Measurements from ENCODE around the gene C10orf62.
"Not testable (repeated sequence)": the region's sequence is repeated elsewhere in the genome, so short reads cannot be mapped to it uniquely, and the experiment has no call there.

Gene C10orf62, protein sequence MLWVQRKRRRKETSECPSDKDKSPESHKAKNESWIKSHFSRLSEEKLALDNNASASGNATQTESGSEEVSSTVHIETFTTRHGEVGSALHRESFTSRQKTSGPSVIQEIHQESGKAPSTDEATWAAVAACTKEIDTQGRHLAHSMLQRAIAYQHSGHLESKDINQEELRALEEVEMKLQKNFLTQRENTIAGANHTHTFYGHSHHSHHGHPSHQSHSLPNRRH

DNA sequence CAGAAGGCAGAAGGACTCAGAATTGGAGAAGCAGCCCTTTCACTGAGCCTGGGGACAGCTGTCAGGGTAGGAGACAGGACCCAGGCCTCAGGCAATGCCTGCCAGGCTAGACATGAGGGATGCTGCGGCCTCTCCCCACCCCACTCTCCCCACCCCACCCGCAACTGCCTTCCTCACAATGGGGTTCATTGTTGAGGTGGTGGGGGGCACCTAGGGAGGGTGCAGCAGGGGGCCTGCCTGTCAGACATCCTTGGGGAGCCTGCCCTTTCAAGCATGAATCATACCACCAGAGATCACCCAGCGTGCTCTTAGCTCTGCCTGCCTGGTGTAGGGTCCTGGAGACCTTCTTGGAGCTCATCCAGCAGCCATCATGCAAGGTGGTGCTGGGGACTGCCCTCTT is at the start of gene C10orf62:
Gene C10orf62 (plus strand): TSS at position 243 of the 400 bp plus-strand sequence. CDS start 177 bp downstream, outside the sequence.
- no peak for DNase-seq (ENCODE audit: low read depth in 2 of 2)

DNA sequence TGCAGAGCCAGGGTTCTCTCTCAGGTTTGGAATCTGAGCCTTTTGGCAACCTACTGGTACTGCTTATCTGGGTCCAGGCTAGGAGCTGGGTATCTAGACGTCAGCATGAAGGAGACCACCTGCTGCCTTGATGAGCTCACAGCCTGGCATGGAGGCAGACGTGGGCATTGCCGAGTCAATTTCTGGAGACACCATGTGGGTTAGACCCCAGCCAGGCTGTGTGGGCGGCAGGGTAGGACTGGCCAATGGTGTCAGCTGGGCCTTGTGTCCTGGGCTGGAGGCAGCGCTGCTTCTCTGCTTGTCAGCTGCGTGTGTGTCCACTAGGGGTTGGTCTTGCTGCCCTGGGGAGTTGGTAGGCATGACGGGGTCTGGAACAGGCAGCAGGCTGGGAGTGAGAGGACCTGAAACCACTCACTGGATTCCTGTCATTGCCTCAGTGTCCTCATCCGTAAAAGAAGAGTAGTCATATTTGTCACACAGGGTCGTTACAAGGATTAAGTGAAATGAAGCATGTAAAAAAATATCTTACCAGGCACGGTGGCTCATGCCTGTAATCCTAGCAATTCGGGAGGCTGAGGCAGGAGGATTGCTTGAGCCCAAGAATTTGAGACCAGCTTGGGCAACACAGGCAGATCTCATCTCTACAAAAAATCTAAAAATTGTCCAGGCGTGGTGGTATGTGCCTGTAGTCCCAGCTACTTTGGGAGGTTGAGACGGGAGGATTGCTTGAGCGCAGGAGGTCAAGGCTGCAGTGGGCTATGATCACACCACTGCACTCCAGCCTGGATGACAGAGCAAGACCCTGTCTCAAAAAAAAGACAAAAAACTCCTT is 48.6 kb upstream of the C10orf62 start:
- no peak for DNase-seq (ENCODE audit: low read depth in 2 of 2)

DNA sequence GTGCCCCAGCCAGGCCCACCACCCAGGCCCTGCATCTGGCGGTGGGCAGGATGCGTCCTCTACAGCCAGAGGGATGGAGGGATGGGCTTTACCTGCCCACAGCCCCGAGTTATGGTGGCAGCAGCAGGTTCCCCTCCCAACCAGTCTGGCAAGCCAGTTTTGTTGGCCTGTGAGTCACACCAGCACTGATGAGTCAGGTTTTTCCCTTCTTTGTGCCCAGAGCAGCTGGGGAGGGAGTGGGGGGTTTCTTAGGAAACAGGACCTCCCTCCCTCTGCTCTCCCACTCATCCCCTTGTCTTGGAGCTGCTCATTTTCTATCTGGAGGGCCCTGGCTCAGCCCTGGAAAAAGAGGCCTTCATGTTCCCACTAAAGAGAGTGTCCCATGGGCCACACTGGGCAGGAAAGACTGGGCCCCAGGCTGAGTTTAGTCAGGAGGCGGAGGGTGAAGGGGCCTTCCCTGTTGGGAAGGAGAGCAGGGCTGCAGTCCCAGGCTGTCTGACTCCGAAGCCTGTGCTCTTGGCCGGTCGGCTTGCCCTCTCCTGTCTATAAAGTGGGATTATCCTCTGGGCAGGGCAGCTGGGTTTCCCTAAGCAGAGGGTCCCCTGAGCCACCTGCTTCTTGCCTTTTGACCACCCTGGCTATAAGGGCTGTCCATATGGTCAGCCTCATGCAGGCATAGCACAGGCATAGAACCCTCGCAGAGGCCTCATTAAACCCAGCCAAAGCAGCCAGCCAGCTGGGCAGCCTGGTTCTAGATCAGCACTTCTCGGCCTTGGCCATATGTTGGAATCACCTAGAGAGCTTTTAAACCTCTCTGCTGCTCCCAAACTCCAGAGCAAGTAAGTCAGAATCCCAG is 47.1 kb upstream of the C10orf62 start:
- peak in 1 of 2 donors; percentile 25 for DNase-seq (ENCODE audit: low read depth in 2 of 2)

DNA sequence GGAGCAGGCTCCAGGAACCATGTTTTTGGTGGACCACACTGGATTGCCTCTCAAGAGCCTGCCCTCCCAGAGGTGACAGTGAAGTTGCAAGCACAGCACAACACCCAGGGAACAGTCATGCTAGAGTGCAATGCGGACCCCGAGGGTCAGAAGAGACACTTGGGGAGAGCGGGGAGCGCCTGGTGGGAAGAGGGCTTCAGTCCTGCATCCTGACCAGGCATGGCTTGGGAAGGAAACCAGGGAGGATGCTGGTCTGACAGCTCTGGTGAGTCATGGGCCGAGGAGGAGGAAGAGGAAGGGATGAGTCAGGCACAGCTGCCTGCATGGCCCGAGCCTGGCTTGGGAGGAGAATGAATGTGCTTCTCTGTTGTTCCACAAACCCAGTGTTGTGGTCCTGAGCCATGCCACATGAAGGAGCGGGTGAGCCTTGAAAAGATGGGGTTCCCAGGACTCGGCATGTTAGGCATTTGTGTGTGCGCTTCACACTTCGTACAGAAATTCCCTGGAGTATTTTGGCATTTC is 46.4 kb upstream of the C10orf62 start:
- DNase-seq (ENCODE audit: low read depth in 2 of 2), result peak; percentile 10 to 22

DNA sequence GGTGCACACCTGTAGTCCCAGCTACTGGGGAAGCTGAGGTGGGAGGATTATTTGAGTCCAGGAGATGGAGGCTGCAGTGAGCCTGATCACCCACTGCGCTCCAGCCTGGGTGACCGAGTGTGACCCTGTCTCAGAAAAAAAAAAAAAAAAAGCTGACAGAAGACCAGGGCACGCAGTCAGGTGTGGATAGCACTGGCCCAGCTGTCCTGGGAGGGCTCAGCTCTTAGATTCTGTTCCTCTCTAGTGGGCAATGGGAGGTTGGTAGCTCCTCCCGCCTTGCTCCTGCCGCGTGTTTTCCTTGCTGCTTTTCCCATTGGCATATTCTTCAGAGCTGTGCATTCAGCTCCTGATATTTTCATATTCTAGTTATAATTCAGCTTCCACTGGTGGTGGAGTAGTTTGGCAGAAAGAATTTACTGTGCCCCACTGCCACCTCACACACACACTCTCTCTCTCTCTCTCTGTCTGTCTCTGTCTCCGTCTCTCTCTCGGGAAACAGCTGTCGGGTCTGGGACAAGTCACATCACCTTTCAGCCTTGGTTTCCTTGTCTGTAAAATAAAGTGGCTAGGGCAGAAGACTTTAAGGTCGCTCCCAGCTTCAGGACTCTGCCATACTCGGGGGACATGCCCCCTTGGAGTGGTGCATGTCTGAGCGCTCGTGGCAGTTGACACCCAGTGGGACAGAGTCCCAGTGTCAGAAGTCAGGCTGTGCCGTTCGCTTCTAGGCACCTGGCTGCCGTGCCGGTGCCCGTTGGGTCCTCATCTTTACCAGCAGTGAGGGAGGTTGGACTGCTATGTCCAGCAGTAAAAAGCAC is 42.9 kb upstream of the C10orf62 start:
- DNase-seq (ENCODE audit: low read depth in 2 of 2), result no peak

DNA sequence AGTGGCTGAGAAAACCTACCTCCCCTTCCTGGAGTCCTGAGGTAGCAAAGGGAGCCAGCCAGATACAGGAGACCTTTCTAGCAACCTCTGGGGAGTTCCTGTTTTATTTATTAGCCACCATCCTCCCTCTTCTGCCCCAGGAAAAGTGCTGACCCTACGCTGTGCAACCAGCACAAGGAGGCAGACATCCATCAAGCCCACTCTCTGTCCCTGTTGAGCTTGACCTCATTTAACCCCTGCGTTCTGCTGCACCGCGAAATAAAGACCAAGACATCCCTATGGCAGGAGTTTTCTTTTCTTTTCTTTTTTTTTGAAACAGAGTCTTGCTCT is 42.3 kb upstream of the C10orf62 start:
- no peak for DNase-seq (ENCODE audit: low read depth in 2 of 2)

DNA sequence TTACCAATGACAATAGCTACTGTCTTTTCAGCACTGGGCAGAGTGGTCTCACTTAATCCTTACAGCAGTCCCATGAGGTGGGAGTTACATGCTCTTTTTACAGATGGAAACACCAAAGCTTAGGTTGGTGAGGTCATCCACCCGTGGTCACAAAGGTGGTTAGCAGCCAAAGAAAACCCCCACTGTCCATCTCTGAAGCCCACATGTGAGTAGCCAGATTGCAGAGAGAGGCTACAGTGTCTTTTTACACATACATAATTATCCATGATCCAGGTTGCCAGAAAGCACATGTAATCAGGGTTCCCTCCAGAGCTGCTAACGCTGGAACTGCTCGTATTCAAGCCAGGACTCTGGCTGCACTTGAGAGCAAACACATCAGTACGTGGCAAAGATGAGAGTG is 41.6 kb upstream of the C10orf62 start:
- no peak for DNase-seq (ENCODE audit: low read depth in 2 of 2)

DNA sequence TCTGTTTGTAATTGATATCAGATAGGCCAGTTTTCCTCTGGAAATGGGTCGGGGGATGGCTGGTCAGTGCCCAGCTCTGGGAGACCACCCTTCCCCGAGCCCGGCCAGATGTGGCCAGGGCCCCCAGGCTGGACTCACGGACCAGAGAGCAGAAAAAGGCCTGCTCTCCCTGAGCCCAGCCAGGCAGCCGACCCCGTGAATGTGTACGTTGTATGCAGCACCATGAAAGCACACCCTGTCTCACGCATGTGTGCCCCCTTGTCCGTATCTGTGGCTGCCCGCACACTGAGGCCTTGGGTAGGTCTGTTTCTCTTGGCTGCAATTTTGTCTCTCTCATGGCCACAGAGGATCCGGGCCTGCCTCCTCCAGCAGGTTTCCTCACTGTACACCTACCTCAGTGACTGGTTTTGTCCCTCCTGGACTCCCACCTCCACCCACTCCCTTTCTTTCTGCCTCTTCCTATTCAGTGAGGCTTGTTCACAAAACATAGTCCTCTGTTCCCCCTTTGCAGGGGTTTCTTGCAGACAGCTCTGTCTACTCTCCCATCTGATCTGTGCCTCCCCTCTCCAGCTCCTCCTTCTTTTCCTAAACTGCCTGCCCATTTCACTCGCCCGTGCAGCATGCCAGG is 40.6 kb upstream of the C10orf62 start:
- no peak for DNase-seq (ENCODE audit: low read depth in 2 of 2)

DNA sequence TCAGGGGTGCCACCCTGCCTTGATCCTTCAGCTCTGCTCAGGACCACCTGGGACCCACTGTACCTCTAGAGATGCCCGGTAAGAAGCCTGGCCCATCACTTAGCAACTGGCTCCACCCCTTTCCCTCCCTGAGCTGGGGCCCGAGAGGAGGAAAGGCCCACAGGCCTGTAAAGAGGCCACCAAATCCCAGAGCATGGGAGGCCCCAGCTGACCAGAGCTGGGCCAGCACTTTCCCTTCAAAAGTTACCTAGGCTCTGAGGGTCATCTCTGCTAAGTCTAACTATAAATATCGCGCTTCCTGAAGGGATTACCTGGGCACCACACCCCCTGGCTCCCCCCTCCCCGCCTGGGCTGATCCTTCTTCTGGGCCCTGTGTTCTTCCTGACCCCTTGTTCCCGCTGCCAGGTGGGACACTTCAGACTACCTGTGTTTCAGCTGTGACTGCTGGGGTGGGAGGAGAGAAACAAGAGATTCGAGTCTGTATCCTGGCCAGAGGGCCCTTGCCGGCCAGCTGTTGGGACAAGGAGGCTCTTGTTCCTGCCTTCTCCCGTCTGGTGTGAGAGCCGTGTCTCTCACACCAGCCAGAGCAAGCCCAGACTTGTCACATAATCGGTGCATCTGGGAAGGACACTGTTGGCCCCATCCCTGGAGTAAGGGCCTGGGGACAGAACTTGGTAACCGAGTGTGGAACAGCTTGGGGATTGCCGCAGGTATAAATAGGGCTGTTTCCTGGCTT is 39.8 kb upstream of the C10orf62 start:
- no peak for DNase-seq (ENCODE audit: low read depth in 2 of 2)

DNA sequence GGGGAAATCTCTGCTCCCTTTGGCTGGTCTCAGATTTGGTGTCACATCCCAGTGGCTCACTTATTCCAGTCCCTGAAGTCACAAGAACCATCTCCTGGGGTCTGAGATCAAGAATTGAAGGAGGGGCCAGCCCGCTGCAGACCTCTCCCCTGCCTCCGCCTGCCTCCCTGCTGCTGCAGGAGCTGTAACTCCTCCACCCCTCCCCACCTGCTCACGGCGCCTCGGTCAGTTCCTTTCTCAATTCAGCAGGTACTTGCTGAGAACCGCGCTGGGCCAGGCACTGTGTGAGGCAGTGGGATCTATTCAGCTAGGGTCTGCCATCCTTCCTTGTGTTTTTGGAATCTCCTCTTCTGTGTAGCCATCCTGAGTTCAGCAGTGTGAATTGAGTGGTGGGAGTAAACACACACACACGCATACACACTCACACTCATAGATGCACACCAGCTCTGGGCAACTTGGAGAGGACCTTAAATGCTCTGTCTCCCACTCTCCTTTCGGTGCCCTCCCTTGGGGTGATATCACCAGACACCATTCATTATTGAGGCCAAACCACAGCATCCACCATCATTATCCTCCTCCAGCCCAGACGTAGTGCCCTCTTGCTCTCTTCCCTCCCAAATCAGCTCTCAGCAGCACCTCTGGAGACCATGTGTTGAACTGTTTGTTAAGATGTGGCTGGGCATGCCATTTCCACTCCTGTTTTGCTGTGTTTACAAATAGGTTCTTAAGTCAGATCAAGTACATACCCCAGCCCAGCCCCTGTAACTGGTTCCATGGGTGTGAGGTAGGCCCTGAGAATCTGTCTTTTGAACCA is 39.0 kb upstream of the C10orf62 start:
- no peak for DNase-seq (ENCODE audit: low read depth in 2 of 2)

DNA sequence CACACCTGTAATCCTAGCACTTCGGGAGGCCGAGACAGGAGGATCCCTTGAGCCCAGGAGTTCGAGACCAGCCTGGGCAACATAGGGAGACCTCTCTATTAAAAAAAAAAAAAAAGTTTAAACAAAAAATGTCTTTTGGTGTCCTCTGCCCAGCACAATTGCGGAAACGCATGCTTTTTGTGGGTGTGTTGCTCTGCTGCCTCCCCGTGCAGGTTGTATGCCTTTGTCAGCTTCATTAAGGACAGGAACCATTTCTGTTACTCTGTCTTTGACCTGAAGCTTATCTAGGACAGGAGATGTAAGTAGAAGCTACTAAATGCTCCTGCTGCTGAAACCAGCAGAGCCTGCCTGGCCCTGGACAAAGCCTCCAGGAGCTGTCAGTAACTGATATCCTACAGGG is 38.2 kb upstream of the C10orf62 start:
- no peak for DNase-seq (ENCODE audit: low read depth in 2 of 2)

DNA sequence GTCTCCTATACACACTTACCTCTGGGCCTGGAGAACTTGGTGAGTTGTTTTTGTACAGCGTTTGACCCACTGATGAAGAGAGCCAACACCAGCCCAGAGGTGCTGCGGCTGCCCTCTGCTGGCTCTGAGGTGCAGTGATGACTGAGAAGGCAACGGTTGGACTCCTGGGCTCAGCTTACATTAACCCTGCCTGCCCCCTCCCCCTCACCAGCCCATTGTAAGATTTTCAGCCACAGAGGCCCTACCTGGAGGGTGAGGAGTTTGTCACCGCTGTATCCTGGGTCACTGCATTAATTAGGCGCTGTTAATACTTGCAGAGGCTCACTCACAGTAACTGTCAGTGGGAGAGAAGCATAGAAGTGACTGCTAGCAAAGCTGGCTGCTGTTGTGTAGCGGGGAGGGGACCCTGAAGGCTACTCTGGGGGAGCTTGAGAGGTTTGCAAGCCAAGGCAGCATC is 35.9 kb upstream of the C10orf62 start:
- peak; percentile 19 to 34 for DNase-seq (ENCODE audit: low read depth in 2 of 2)

DNA sequence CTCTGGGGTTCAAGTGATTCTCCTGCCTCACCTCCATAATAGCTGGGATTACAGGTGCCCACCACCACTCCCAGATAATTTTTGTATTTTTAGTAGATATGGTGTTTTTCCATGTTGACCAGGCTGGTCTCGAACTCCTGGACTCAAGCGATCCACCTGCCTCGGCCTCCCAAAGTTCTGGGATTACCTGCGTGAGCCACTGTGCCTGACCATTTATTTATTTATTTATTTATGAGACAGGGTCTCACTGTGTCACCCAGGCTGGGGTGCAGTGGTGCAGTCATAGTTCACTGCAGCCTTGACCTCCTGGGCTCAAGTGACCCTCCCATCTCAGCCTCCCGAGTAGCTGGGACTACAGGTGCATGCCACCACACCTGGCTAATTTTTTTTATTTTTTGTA is 35.2 kb upstream of the C10orf62 start:
- DNase-seq (ENCODE audit: low read depth in 2 of 2), result not testable (repeated sequence)

DNA sequence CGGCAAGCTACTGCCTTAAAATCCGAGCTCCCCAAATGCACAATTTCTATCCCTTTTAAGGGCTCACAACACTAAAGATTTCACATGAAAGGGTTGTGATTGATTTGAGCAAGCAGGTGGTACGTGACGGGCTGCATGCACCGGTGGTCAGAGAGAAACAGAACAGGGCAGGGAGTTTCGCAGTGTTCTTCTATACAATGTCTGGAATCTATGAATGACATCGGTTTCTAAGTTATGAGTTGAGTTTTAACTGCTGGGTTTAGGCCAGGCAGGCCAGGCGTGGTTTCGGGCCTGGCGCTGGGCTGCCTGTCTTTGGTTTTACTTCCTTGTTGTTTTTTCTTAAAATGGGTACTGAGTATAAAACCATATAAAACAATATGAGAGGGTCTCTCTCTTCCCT is 34.0 kb upstream of the C10orf62 start:
- DNase-seq (ENCODE audit: low read depth in 2 of 2), result not testable (repeated sequence)

DNA sequence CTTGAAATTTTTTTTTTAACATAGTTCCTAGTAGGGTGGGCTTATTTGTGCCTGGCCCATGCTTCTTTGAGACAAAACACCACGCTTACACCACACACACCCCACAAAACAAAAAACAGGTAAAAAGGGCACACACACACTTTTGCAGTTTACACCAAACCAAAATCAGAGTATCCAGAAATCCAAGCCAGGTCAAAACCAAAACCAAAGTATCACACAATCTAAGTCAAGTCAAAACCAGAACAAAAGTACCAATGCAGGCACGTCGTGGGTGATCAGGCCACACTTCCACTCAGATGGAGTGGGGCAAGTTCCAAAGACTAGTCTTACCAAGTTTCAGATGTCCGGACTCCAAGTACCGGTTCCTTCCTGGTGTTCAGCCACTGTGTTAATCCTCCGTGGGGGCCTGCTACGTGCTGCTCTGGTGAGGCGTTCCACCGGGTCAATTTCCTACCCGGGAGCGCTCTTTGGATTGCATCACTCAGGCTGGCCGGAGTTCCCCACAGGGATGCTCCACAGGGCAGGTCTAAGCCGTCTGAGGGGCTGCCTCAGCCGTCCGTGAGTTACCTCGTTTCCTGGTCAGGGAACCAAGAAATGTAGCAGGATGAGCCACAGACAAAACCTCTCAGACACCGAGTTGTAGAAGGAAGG is 28.7 kb upstream of the C10orf62 start:
- not testable (repeated sequence) for DNase-seq (ENCODE audit: low read depth in 2 of 2)

DNA sequence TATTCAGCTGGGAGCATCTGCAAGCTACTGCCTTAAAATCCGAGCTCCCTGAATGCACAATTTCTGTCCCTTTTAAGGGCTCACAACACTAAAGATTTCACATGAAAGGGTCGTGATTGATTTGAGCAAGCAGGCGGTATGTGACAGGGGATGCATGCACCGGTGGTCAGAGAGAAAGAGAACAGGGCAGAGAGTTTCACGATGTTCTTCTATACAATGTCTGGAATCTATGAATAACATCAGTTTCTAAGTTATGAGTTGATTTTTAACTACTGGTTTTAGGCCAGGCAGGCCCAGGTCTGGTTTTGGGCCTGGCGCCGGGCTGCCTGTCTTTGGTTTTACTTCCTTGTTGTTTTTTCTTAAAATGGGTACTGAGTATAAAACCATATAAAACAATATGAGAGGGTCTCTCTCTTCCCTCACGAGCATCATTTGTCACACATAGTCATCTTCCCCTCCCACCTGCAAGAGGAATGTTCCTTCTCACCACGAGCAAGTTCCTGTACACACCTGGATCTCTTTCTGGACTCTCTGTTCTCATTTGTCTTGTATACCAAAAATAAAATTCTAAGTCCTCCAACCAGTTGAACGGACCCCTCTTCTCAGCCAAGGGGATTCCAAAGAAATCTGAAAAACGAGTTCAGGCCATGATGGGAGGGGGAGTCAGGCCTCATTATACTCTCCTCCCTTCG is 28.0 kb upstream of the C10orf62 start:
- DNase-seq (ENCODE audit: low read depth in 2 of 2), result not testable (repeated sequence)

DNA sequence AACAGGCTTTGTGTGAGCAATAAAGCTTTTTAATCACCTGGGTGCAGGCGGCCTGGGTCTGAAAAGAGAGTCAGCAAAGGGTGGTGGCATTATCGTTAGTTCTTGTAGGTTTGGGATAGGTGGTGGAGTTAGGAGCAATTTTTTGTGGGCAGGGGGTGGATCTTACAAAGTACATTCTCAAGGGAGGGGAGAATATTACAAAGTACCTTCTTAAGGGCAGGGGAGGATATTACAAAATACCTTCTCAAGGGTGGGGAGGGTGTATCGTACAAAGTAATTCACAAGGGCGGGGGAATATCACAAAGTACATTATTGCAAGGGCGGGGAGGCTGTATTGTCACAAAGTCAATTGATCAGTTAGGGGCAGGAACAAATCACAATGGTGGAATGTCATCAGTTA is 27.2 kb upstream of the C10orf62 start:
- DNase-seq (ENCODE audit: low read depth in 2 of 2), result not testable (repeated sequence)

DNA sequence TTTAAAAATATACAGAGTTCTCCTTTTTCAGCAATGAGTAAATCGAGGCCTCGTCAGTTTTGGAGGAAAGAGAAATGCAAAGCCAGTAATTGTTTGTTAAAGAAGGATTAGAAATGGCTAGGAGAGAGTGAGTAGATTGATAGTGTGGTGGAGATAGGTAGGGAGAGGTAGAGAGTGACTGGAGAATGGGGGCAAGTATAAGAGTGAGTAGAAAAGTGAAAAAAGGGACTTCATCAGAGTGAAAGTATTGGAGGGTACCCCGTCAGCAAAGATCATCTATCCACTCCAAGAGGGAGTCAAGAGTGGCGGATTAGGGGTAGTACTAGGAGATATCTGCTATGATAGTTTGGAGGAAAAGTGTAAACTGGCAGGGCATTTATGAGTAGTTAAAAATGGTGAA is 26.2 kb upstream of the C10orf62 start:
- DNase-seq (ENCODE audit: low read depth in 2 of 2), result no peak
